Thyroid gland (tissue), 4 donors: ENCODE data around the gene MORF4L1.

ENCODE experiments used
- CTCF ChIP-seq, 6 experiments: fragments of 200-600 bp in 3 of 6; fragments of 450-650 bp in 3 of 6; sonication (generic) in 3 of 6; IDR thresholded peaks; one replicate each; pipeline ENCODE4 v1.5.1; 2016 to 2019; ENCODE audit warnings: antibody characterized with exemption in 6 of 6, mild to moderate bottlenecking in 2 of 6, inconsistent platforms in 1 of 6, moderate library complexity in 1 of 6
- POLR2A ChIP-seq, 2 donors: fragments of 450-650 bp; IDR thresholded peaks; one replicate each; pipeline ENCODE4 v1.6.1; 2017; ENCODE audit warnings: antibody characterized with exemption in 2 of 2, mild to moderate bottlenecking in 2 of 2, moderate library complexity in 1 of 2

DNA sequence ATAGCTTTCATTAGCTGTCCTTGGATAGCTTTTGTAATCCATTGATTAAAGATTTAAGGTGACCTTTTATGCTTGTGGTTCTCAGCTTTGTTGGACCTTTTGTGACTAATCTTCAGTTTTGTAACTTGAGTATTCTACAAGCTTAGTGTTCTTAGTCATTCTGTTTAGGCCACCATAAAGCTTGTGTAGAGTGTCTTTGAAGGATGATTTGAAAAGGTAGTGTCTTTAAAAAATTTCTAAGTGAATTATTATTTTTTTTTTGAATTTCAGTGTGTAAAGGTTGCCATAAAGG lies 7.5 kb downstream of the MORF4L1 start:
- TF ChIP-seq CTCF (IDR thresholded peaks at IDR 0.05) (no peak), POLR2A (IDR thresholded peaks at IDR 0.05) (no peak)
